Upper lobe of right lung (tissue), 1 donor: ENCODE results near the gene SERPIND1. TPM values are rescaled to one million over a fixed set of nuclear protein-coding genes. Genes with fewer than 3 reads are reported as not detected.

Experiments
- ATAC-seq: fragments of 200-7000 bp; cut with Tn5 transposase; one replicate; pipeline ENCODE4 v1.9.1; 2020; ENCODE audit warnings: mild to moderate bottlenecking, moderate library complexity
- DNase-seq: peaks from one replicate; pipeline ENCODE4 v3.0.0-alpha.2; 2020
- H3K27ac ChIP-seq: fragments of 200-600 bp; one replicate; pipeline ENCODE4 v1.8.0; 2022
- H3K27me3 ChIP-seq: fragments of 200-600 bp; one replicate; pipeline ENCODE4 v1.8.0; 2022; ENCODE audit warnings: mild to moderate bottlenecking
- H3K36me3 ChIP-seq: fragments of 200-600 bp; one replicate; pipeline ENCODE4 v1.8.0; 2022
- H3K4me1 ChIP-seq: fragments of 200-600 bp; one replicate; pipeline ENCODE4 v1.8.0; 2022
- H3K4me3 ChIP-seq: fragments of 200-600 bp; one replicate; pipeline ENCODE4 v1.8.0; 2022; ENCODE audit warnings: mild to moderate bottlenecking
- H3K9me3 ChIP-seq: fragments of 200-600 bp; one replicate; pipeline ENCODE4 v1.8.0; 2022
- CTCF ChIP-seq: fragments of 200-600 bp; IDR thresholded peaks from one replicate; pipeline ENCODE4 v1.8.0; 2022; ENCODE audit warnings: antibody characterized with exemption
- intact Hi-C: fragments of 100-400 bp; cut with DNase I; formaldehyde crosslinking; loops from one replicate; pipeline ENCODE4 v1.11.0; 2022
- total RNA-seq: library from RNA; stranded (reverse); fragmentation: NEBNext Ultra II Directional; extraction: Animal tissue kit (Norgen Biotek cat#: 25700); gene quantifications from one replicate; pipeline ENCODE4 v1.2.1, GENCODE V29; 2021
- donor health status: DM: no; HTN: yes; CAD: no; lungs with severe emphysema.

SERPIND1 gene
- total RNA-seq, 1 donor from 2014 or later = 0.58 TPM

- no peaks in the 10 kb centered on the region for H3K27me3 ChIP-seq
- H3K4me1 ChIP-seq = no peaks in the 10 kb centered on the region
- intact Hi-C loops = no loop called here
- H3K36me3 ChIP-seq = peaks cover 51% of the 10 kb centered on the region
- TF ChIP-seq CTCF = no peak
- no peaks in the 10 kb centered on the region for H3K9me3 ChIP-seq
- ATAC-seq (no peak), DNase-seq (no peak)
- no peak overlapping the region for H3K4me3 ChIP-seq
- no peak overlapping the region for H3K27ac ChIP-seq
These were observed 17.1 kb upstream of the SERPIND1 start for GRCh38 chr22:20756846-20757245.

- intact Hi-C loops = no loop called here
- TF ChIP-seq CTCF = no peak
- H3K36me3 ChIP-seq = peaks cover 48% of the 10 kb centered on the region
- no peaks in the 10 kb centered on the region for H3K27me3 ChIP-seq
- ATAC-seq = peak; percentile 48
- DNase-seq = no peak
- H3K4me3 ChIP-seq = no peak overlapping the region
- no peaks in the 10 kb centered on the region for H3K9me3 ChIP-seq
- H3K27ac ChIP-seq = no peak overlapping the region
- no peaks in the 10 kb centered on the region for H3K4me1 ChIP-seq
These were observed 15.2 kb upstream of the SERPIND1 start for GRCh38 chr22:20758688-20759087.

GRCh38 chr22:20760084-20760483 is 13.8 kb upstream of the SERPIND1 start:
- no peak for ATAC-seq
- no peak for TF ChIP-seq CTCF
- DNase-seq = no peak
- no peaks in the 10 kb centered on the region for H3K9me3 ChIP-seq
- H3K4me1 ChIP-seq = no peaks in the 10 kb centered on the region
- no peak overlapping the region for H3K27ac ChIP-seq
- intact Hi-C loops = no loop called here
- H3K36me3 ChIP-seq = peaks cover 57% of the 10 kb centered on the region
- no peak overlapping the region for H3K4me3 ChIP-seq
- no peaks in the 10 kb centered on the region for H3K27me3 ChIP-seq

- Histone ChIP-seq H3K36me3 (peaks cover 63% of the 10 kb centered on the region), H3K4me3 (no peak overlapping the region), H3K4me1 (no peaks in the 10 kb centered on the region), H3K27me3 (no peaks in the 10 kb centered on the region), H3K27ac (no peak overlapping the region), H3K9me3 (no peaks in the 10 kb centered on the region)
- no peak for TF ChIP-seq CTCF
- ATAC-seq (no peak), DNase-seq (no peak)
- intact Hi-C loops = no loop called here
These were observed 12.4 kb upstream of the SERPIND1 start for GRCh38 chr22:20761536-20761935.

- H3K4me1 ChIP-seq = no peaks in the 10 kb centered on the region
- DNase-seq (no peak), ATAC-seq (peak; percentile 34)
- TF ChIP-seq CTCF = no peak
- H3K36me3 ChIP-seq = peaks cover 56% of the 10 kb centered on the region
- H3K27me3 ChIP-seq = no peaks in the 10 kb centered on the region
- H3K27ac ChIP-seq = no peak overlapping the region
- H3K9me3 ChIP-seq = no peaks in the 10 kb centered on the region
- no peak overlapping the region for H3K4me3 ChIP-seq
- intact Hi-C loops = no loop called here
These were observed 11.6 kb upstream of the SERPIND1 start for GRCh38 chr22:20762233-20762796.
